Stimulated activated CD4-positive, alpha-beta T cell treated with anti-CD3 and anti-CD28 coated beads, Interleukin-4, amount 100 ng/mL, for 1 hour (primary cell): Measurements from ENCODE around the gene CPA1.

Source experiments
- DNase-seq: peaks from one replicate; pipeline ENCODE4 v3.0.0-alpha.2; 2020

CPA1 gene

GRCh38 chr7:130356121-130356875 lies 24.0 kb upstream of the CPA1 start:
- DNase-seq = no peak

- no peak for DNase-seq
These were observed 23.2 kb upstream of the CPA1 start for GRCh38 chr7:130356876-130357611.

- no peak for DNase-seq
These were observed 21.8 kb upstream of the CPA1 start for GRCh38 chr7:130358471-130358870.

- no peak for DNase-seq
These were observed 20.9 kb upstream of the CPA1 start for GRCh38 chr7:130359276-130359857.

GRCh38 chr7:130360518-130360917 lies 19.8 kb upstream of the CPA1 start:
- DNase-seq = no peak

GRCh38 chr7:130361681-130362080 lies 18.6 kb upstream of the CPA1 start:
- DNase-seq = no peak

- DNase-seq = no peak
These were observed 18.0 kb upstream of the CPA1 start for GRCh38 chr7:130362251-130362816.

GRCh38 chr7:130363026-130363847 lies 17.1 kb upstream of the CPA1 start:
- DNase-seq = no peak

GRCh38 chr7:130364451-130364850 lies 15.8 kb upstream of the CPA1 start:
- no peak for DNase-seq

- DNase-seq = no peak
These were observed 15.2 kb upstream of the CPA1 start for GRCh38 chr7:130365088-130365487.

GRCh38 chr7:130365511-130366441 lies 14.5 kb upstream of the CPA1 start:
- DNase-seq = no peak

- DNase-seq = no peak
These were observed 13.7 kb upstream of the CPA1 start for GRCh38 chr7:130366564-130366963.

- DNase-seq = peak; percentile 13
These were observed 13.1 kb upstream of the CPA1 start for GRCh38 chr7:130367088-130367755.

GRCh38 chr7:130367836-130368746 lies 12.2 kb upstream of the CPA1 start:
- DNase-seq = no peak

GRCh38 chr7:130369110-130369711 lies 11.1 kb upstream of the CPA1 start:
- DNase-seq = no peak

GRCh38 chr7:130369831-130370550 lies 10.3 kb upstream of the CPA1 start:
- DNase-seq = no peak

GRCh38 chr7:130371046-130371445 lies 9.2 kb upstream of the CPA1 start:
- DNase-seq = no peak

GRCh38 chr7:130372402-130373165 lies 7.7 kb upstream of the CPA1 start:
- no peak for DNase-seq
